GM12878 (cell line): ENCODE data around the gene UNC13A.

ENCODE experiments used
- BHLHE40 ChIP-seq, 2 experiments: fragments of 450-650 bp in 1 of 2; IDR thresholded peaks; 2 replicates each; pipeline ENCODE4 v1.6.1; 2011 to 2017; ENCODE audit warnings: low read depth in 2 of 2, borderline replicate concordance in 1 of 2, improper control_type of control experiment in 1 of 2, low read length in 1 of 2, mild to moderate bottlenecking in 1 of 2
- ZBED1 ChIP-seq: IDR thresholded peaks from 2 replicates; pipeline ENCODE4 v1.6.1; 2016; ENCODE audit warnings: borderline replicate concordance
- TF ChIP-seq, protein P1 (sequence below), 3 experiments: IDR thresholded peaks in 2 of 3; conservative IDR thresholded peaks in 1 of 3; 2 replicates each; pipeline ENCODE4 v1.5.1; 2011; ENCODE audit warnings: low read depth in 3 of 3, low read length in 3 of 3, mild to moderate bottlenecking in 3 of 3, control low read depth in 2 of 3, moderate library complexity in 2 of 3, inconsistent platforms in 1 of 3, mixed read lengths in 1 of 3; ENCODE audit not compliant: control insufficient read depth in 2 of 3, insufficient read depth in 1 of 3; ENCODE audit errors: extremely low read depth in 1 of 3

DNA sequence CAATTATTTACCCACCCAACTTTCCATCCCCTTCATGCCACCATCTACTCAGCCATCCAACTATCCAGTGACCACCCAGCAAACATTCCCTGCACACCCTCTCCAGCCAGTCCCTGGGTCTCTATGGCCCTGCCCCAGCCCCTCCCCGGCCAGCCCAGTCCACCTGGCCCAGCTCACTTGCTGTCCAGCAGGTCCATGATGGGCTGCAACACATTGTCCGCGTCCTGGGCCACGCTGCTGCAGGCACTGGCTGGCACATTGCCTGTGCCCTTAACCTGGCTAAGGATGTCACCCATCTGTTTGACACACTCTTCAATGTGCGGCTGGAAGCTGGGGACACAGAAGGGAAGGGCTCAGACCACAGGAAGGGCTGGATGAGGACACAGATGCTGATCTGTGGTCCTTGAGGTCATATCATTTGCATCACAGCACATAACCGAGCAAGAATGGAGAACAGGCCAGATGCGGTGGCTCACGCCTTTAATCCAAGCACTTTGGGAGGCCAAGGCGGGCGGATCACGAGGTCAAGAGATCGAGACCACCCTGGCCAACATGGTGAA, 61.6 kb downstream of the UNC13A start:
- TF ChIP-seq BHLHE40 (IDR thresholded peaks at IDR 0.05; ENCODE audit: borderline replicate concordance in 1 of 2, low read depth in 2 of 2, low read length in 1 of 2) (no peak), ZBED1 (no peak)
- TF ChIP-seq, protein P1, sequence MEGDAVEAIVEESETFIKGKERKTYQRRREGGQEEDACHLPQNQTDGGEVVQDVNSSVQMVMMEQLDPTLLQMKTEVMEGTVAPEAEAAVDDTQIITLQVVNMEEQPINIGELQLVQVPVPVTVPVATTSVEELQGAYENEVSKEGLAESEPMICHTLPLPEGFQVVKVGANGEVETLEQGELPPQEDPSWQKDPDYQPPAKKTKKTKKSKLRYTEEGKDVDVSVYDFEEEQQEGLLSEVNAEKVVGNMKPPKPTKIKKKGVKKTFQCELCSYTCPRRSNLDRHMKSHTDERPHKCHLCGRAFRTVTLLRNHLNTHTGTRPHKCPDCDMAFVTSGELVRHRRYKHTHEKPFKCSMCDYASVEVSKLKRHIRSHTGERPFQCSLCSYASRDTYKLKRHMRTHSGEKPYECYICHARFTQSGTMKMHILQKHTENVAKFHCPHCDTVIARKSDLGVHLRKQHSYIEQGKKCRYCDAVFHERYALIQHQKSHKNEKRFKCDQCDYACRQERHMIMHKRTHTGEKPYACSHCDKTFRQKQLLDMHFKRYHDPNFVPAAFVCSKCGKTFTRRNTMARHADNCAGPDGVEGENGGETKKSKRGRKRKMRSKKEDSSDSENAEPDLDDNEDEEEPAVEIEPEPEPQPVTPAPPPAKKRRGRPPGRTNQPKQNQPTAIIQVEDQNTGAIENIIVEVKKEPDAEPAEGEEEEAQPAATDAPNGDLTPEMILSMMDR (IDR thresholded peaks at IDR 0.05 in 2 of 3, conservative IDR thresholded peaks at IDR 0.05 in 1 of 3; ENCODE audit: control insufficient read depth in 2 of 3, extremely low read depth in 1 of 3, insufficient read depth in 1 of 3, low read depth in 3 of 3, low read length in 3 of 3), result no peak
